NCI-H460 (cell line): ENCODE measurements around the gene LGALS8. TPM values are rescaled to one million over a fixed set of nuclear protein-coding genes. Genes with fewer than 3 reads are reported as not detected.
"Not testable (repeated sequence)": the region's sequence is repeated elsewhere in the genome, so short reads cannot be mapped to it uniquely, and the experiment has no call there.

ENCODE experiments used
- DNase-seq: peaks from one replicate; pipeline ENCODE4 v3.0.0-alpha.2; 2016; ENCODE audit warnings: low read depth; ENCODE audit errors: extremely low read depth
- polyA plus RNA-seq: library from polyadenylated mRNA; depleted of rRNA; stranded (reverse); fragments of >200 nt; gene quantifications from 2 replicates; pipeline ENCODE4 v1.2.3, GENCODE V29; 2014; cell fraction: nucleus; rRNA removed
- total RNA-seq: library from RNA; depleted of rRNA; stranded (reverse); fragments of >200 nt; shearing (Covaris generic); gene quantifications from 2 replicates; pipeline ENCODE4 v1.2.3, GENCODE V29; 2014; rRNA removed

Gene LGALS8
- total RNA-seq, result 216 and 226 TPM in 2 replicates
- polyA plus RNA-seq, result 122 and 133 TPM in 2 replicates

GRCh38 chr1:236523704-236524141 lies at the start of gene LGALS8:
Gene LGALS8, plus strand, starts transcription at chr1:236523982. Its CDS starts 2,089 bp downstream, at chr1:236526071.
- peak; percentile 76 for DNase-seq

GRCh38 chr1:236476019-236476418 lies 47.8 kb upstream of the LGALS8 start:
- DNase-seq, result no peak

- no peak for DNase-seq
Measured at GRCh38 chr1:236480758-236481436, 42.9 kb upstream of the LGALS8 start.

GRCh38 chr1:236484310-236484971 lies 39.3 kb upstream of the LGALS8 start:
- no peak for DNase-seq

- DNase-seq, result no peak
Measured at GRCh38 chr1:236486356-236487002, 37.3 kb upstream of the LGALS8 start.

- not testable (repeated sequence) for DNase-seq
Measured at GRCh38 chr1:236489161-236489560, 34.6 kb upstream of the LGALS8 start.

GRCh38 chr1:236489710-236490377 lies 33.9 kb upstream of the LGALS8 start:
- DNase-seq, result peak; percentile 65

GRCh38 chr1:236491469-236492136 lies 32.2 kb upstream of the LGALS8 start:
- no peak for DNase-seq

- DNase-seq, result no peak
Measured at GRCh38 chr1:236492378-236492777, 31.4 kb upstream of the LGALS8 start.

GRCh38 chr1:236494082-236494481 lies 29.7 kb upstream of the LGALS8 start:
- no peak for DNase-seq

- DNase-seq, result no peak
Measured at GRCh38 chr1:236494586-236495466, 29.0 kb upstream of the LGALS8 start.

GRCh38 chr1:236495467-236496112 lies 28.2 kb upstream of the LGALS8 start:
- DNase-seq, result no peak

- no peak for DNase-seq
Measured at GRCh38 chr1:236497908-236498307, 25.9 kb upstream of the LGALS8 start.

GRCh38 chr1:236501093-236501492 lies 22.7 kb upstream of the LGALS8 start:
- DNase-seq, result no peak

GRCh38 chr1:236502579-236502971 lies 21.2 kb upstream of the LGALS8 start:
- DNase-seq, result peak; percentile 90

GRCh38 chr1:236502972-236503639 lies 20.7 kb upstream of the LGALS8 start:
- DNase-seq, result peak; percentile 94

GRCh38 chr1:236504338-236504737 lies 19.4 kb upstream of the LGALS8 start:
- not testable (repeated sequence) for DNase-seq

- DNase-seq, result no peak
Measured at GRCh38 chr1:236507022-236507700, 16.6 kb upstream of the LGALS8 start.
